ENCODE results near the gene ARFGAP1. TPM values are rescaled to one million over a fixed set of nuclear protein-coding genes. Genes with fewer than 3 reads are reported as not detected.

ARFGAP1 gene
- total RNA-seq, 1 experiment from 2014 or later: 127 TPM

DNA sequence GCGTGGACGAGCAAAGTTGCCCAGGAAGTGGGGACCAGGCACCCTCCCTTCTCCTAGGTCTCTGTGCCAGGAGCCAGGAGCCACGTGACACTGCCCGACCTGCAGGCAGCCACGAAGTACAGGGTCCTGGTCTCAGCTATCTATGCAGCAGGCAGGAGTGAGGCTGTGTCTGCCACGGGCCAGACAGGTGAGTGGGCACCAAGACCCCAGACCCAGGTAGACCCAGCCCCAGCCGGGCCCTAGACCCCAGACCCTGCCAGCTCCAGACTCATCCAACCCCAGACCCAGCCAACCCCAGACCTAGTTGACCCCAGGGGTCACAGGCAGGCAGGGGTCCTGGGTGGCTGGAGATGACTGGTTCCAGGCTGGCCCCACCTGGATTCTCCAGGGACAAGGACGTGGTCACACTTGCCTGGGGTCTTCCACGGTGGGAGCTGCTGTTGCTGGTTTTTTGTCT, 41.4 kb downstream of the ARFGAP1 start:
- BruUV-seq (replicated peaks): no TSS peak
- intact Hi-C loops (cut with micrococcal nuclease; ENCODE audit: unreplicated experiment): no loop called here
- no peak for DNase-seq
- TF ChIP-seq, protein P1, sequence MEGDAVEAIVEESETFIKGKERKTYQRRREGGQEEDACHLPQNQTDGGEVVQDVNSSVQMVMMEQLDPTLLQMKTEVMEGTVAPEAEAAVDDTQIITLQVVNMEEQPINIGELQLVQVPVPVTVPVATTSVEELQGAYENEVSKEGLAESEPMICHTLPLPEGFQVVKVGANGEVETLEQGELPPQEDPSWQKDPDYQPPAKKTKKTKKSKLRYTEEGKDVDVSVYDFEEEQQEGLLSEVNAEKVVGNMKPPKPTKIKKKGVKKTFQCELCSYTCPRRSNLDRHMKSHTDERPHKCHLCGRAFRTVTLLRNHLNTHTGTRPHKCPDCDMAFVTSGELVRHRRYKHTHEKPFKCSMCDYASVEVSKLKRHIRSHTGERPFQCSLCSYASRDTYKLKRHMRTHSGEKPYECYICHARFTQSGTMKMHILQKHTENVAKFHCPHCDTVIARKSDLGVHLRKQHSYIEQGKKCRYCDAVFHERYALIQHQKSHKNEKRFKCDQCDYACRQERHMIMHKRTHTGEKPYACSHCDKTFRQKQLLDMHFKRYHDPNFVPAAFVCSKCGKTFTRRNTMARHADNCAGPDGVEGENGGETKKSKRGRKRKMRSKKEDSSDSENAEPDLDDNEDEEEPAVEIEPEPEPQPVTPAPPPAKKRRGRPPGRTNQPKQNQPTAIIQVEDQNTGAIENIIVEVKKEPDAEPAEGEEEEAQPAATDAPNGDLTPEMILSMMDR (IDR thresholded peaks at IDR 0.05; ENCODE audit: unreplicated experiment): no peak
- CTCF ChIA-PET: no interaction called here
- peaks cover 98% of the 10 kb centered on the region for H3K27me3 Mint-ChIP-seq (ENCODE audit: unreplicated experiment)
- no peak overlapping the region for H3K4me3 Mint-ChIP-seq (ENCODE audit: low read depth, unreplicated experiment)
- no peaks in the 10 kb centered on the region for H3K4me1 Mint-ChIP-seq (ENCODE audit: low read depth, unreplicated experiment)
- no peaks in the 10 kb centered on the region for H3K9me3 Mint-ChIP-seq (ENCODE audit: low read depth, unreplicated experiment)
- H3K27ac Mint-ChIP-seq (ENCODE audit: unreplicated experiment): no peak overlapping the region
- H3K36me3 Mint-ChIP-seq (ENCODE audit: insufficient read depth, unreplicated experiment): peaks cover 9% of the 10 kb centered on the region

- Mint-ChIP-seq H3K4me1 (ENCODE audit: low read depth, unreplicated experiment) (no peaks in the 10 kb centered on the region), H3K4me3 (ENCODE audit: low read depth, unreplicated experiment) (no peak overlapping the region), H3K9me3 (ENCODE audit: low read depth, unreplicated experiment) (no peaks in the 10 kb centered on the region), H3K36me3 (ENCODE audit: insufficient read depth, unreplicated experiment) (peaks cover 9% of the 10 kb centered on the region), H3K27ac (ENCODE audit: unreplicated experiment) (no peak overlapping the region), H3K27me3 (ENCODE audit: unreplicated experiment) (peaks cover 98% of the 10 kb centered on the region)
- BruUV-seq (replicated peaks): no TSS peak
- CTCF ChIA-PET: no interaction called here
- no peak for DNase-seq
- TF ChIP-seq, protein P1 (IDR thresholded peaks at IDR 0.05; ENCODE audit: unreplicated experiment): no peak
- intact Hi-C loops (cut with micrococcal nuclease; ENCODE audit: unreplicated experiment): no loop called here
These were observed 42.1 kb downstream of the ARFGAP1 start for GRCh38 chr20:63314566-63315239.

DNA sequence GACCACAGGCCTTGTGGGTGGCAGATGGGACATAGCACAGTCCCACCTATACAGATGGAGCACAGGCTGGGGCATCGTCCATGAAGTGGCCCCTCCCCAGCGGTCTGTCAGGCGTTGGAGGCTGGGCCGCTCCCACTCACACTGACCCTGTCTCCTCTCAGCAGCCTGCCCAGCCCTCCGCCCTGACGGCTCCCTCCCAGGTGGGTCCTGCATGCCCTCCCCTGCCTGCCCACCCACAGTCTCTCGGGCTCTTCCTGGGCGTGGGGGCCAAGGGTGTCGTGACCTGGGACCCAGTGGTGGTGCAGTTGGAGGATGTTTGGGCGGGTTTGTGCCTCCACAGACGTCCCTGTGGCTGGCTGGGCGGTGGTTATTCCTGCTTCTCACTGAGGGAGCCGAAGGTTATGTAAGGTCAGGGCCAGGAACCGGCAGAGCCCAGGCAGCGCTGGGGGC, 42.7 kb downstream of the ARFGAP1 start:
- CTCF ChIA-PET: no interaction called here
- DNase-seq: no peak
- H3K27ac Mint-ChIP-seq (ENCODE audit: unreplicated experiment): no peak overlapping the region
- H3K4me1 Mint-ChIP-seq (ENCODE audit: low read depth, unreplicated experiment): no peaks in the 10 kb centered on the region
- TF ChIP-seq, protein P1 (IDR thresholded peaks at IDR 0.05; ENCODE audit: unreplicated experiment): no peak
- H3K36me3 Mint-ChIP-seq (ENCODE audit: insufficient read depth, unreplicated experiment): peaks cover 9% of the 10 kb centered on the region
- no peaks in the 10 kb centered on the region for H3K9me3 Mint-ChIP-seq (ENCODE audit: low read depth, unreplicated experiment)
- peaks cover 98% of the 10 kb centered on the region for H3K27me3 Mint-ChIP-seq (ENCODE audit: unreplicated experiment)
- no TSS peak for BruUV-seq (replicated peaks)
- intact Hi-C loops (cut with micrococcal nuclease; ENCODE audit: unreplicated experiment): no loop called here
- no peak overlapping the region for H3K4me3 Mint-ChIP-seq (ENCODE audit: low read depth, unreplicated experiment)

GRCh38 chr20:63315731-63316491, 43.3 kb downstream of the ARFGAP1 start:
- CTCF ChIA-PET: no interaction called here
- no peaks in the 10 kb centered on the region for H3K4me1 Mint-ChIP-seq (ENCODE audit: low read depth, unreplicated experiment)
- H3K36me3 Mint-ChIP-seq (ENCODE audit: insufficient read depth, unreplicated experiment): peaks cover 9% of the 10 kb centered on the region
- no peak for DNase-seq
- no peak overlapping the region for H3K4me3 Mint-ChIP-seq (ENCODE audit: low read depth, unreplicated experiment)
- H3K27ac Mint-ChIP-seq (ENCODE audit: unreplicated experiment): no peak overlapping the region
- peaks cover 98% of the 10 kb centered on the region for H3K27me3 Mint-ChIP-seq (ENCODE audit: unreplicated experiment)
- TF ChIP-seq, protein P1 (IDR thresholded peaks at IDR 0.05; ENCODE audit: unreplicated experiment): no peak
- H3K9me3 Mint-ChIP-seq (ENCODE audit: low read depth, unreplicated experiment): no peaks in the 10 kb centered on the region
- BruUV-seq (replicated peaks): no TSS peak
- intact Hi-C loops (cut with micrococcal nuclease; ENCODE audit: unreplicated experiment): no loop called here

Measured in Calu3 (cell line).